Uterine smooth muscle cell (primary cell): Measurements from ENCODE around the gene CHST4. TPM values are rescaled to one million over a fixed set of nuclear protein-coding genes. Genes with fewer than 3 reads are reported as not detected.

Source experiments
- total RNA-seq: library from RNA; depleted of rRNA; stranded (reverse); fragments of >200 nt; gene quantifications from 2 replicates; pipeline ENCODE4 v1.2.3, GENCODE V29; 2014

The CHST4 gene
- total RNA-seq, result not detected in 2 replicates

GRCh38 chr16:71526111-71526631 lies at the start of gene CHST4:
CHST4 (plus strand) TSS chr16:71526426; CDS start chr16:71536678, 10,252 bp downstream.

GRCh38 chr16:71489122-71489521 lies 37.1 kb upstream of the CHST4 start, which contains the start of gene ZNF19:
ZNF19 (minus strand) TSS chr16:71489324; CDS start chr16:71482114, 7,210 bp downstream.

GRCh38 chr16:71576971-71577370 lies 50.7 kb downstream of the CHST4 start, which contains the start of gene TAT:
TAT (minus strand) TSS chr16:71577092; CDS start chr16:71576415, 677 bp downstream.

Other genes with a start within 250 kb of the CHST4 start
- 32.6 and 37.3 TPM in 2 replicates for gene CMTR2, start 237.0 kb upstream of the CHST4 start, total RNA-seq
- gene CALB2, start 167.7 kb upstream of the CHST4 start, total RNA-seq, result 0.22 and 0.50 TPM in 2 replicates
- gene TLE7, start 84.4 kb upstream of the CHST4 start, total RNA-seq, result not detected in 2 replicates
- 14.2 and 17.2 TPM in 2 replicates for gene ZNF23, start 64.2 kb upstream of the CHST4 start, total RNA-seq
- 2.9 and 4.0 TPM in 2 replicates for gene ZNF19, start 37.1 kb upstream of the CHST4 start, total RNA-seq
- not detected in 2 replicates for gene TAT, start 50.7 kb downstream of the CHST4 start, total RNA-seq
- not detected in 2 replicates for gene MARVELD3, start 99.8 kb downstream of the CHST4 start, total RNA-seq
- 11.4 and 13.2 TPM in 2 replicates for gene PHLPP2, start 198.3 kb downstream of the CHST4 start, total RNA-seq